ENCODE data around the gene ESM1.

DNA sequence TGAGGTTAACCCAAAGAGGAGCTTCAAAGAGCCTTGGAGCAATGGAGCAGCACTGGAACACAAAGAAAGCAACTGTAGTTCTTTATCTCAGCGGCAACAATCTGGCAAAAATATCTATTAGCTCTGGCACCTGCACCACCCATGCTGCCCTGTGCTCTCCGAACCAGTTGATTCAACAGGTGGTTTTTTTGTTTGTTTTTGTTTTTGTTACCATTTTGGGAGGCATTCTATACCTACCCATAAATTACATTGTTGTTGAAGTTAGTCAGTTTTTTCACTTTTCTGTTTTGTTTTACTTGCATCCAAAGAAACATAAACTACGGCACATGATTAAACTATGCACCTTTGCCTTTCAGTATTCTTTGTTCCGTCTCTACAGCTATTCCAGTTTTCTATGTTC, 16.2 kb downstream of the ESM1 start:
- TF ChIP-seq, protein P1, sequence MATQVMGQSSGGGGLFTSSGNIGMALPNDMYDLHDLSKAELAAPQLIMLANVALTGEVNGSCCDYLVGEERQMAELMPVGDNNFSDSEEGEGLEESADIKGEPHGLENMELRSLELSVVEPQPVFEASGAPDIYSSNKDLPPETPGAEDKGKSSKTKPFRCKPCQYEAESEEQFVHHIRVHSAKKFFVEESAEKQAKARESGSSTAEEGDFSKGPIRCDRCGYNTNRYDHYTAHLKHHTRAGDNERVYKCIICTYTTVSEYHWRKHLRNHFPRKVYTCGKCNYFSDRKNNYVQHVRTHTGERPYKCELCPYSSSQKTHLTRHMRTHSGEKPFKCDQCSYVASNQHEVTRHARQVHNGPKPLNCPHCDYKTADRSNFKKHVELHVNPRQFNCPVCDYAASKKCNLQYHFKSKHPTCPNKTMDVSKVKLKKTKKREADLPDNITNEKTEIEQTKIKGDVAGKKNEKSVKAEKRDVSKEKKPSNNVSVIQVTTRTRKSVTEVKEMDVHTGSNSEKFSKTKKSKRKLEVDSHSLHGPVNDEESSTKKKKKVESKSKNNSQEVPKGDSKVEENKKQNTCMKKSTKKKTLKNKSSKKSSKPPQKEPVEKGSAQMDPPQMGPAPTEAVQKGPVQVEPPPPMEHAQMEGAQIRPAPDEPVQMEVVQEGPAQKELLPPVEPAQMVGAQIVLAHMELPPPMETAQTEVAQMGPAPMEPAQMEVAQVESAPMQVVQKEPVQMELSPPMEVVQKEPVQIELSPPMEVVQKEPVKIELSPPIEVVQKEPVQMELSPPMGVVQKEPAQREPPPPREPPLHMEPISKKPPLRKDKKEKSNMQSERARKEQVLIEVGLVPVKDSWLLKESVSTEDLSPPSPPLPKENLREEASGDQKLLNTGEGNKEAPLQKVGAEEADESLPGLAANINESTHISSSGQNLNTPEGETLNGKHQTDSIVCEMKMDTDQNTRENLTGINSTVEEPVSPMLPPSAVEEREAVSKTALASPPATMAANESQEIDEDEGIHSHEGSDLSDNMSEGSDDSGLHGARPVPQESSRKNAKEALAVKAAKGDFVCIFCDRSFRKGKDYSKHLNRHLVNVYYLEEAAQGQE (IDR thresholded peaks at IDR 0.05; ENCODE audit: insufficient read depth in 1 of 2, low read depth in 2 of 2, low read length in 1 of 2), result no peak
- TF ChIP-seq, protein P2, sequence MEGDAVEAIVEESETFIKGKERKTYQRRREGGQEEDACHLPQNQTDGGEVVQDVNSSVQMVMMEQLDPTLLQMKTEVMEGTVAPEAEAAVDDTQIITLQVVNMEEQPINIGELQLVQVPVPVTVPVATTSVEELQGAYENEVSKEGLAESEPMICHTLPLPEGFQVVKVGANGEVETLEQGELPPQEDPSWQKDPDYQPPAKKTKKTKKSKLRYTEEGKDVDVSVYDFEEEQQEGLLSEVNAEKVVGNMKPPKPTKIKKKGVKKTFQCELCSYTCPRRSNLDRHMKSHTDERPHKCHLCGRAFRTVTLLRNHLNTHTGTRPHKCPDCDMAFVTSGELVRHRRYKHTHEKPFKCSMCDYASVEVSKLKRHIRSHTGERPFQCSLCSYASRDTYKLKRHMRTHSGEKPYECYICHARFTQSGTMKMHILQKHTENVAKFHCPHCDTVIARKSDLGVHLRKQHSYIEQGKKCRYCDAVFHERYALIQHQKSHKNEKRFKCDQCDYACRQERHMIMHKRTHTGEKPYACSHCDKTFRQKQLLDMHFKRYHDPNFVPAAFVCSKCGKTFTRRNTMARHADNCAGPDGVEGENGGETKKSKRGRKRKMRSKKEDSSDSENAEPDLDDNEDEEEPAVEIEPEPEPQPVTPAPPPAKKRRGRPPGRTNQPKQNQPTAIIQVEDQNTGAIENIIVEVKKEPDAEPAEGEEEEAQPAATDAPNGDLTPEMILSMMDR (IDR thresholded peaks at IDR 0.05), result no peak

Measured in Panc1 (cell line).